Prostate gland (tissue), 2 donors: ENCODE results near the gene SUGCT.

Experiments
- POLR2A ChIP-seq: fragments of 450-650 bp; IDR thresholded peaks from one replicate; pipeline ENCODE4 v1.6.1; 2016; ENCODE audit warnings: antibody characterized with exemption, mild to moderate bottlenecking
- POLR2AphosphoS5 ChIP-seq: sonication (generic); formaldehyde crosslinking; IDR thresholded peaks from one replicate; pipeline ENCODE4 v1.6.1; 2017; ENCODE audit warnings: antibody characterized with exemption
- TF ChIP-seq, protein P1 (sequence below), 4 experiments: fragments of 200-600 bp in 2 of 4; fragments of 450-650 bp in 2 of 4; sonication (generic) in 2 of 4; IDR thresholded peaks; 1 replicate in 3 of 4; 2 replicates in 1 of 4; pipeline ENCODE4 v1.5.1; 2016 to 2019; ENCODE audit warnings: antibody characterized with exemption in 4 of 4, mild to moderate bottlenecking in 2 of 4, moderate library complexity in 2 of 4

DNA sequence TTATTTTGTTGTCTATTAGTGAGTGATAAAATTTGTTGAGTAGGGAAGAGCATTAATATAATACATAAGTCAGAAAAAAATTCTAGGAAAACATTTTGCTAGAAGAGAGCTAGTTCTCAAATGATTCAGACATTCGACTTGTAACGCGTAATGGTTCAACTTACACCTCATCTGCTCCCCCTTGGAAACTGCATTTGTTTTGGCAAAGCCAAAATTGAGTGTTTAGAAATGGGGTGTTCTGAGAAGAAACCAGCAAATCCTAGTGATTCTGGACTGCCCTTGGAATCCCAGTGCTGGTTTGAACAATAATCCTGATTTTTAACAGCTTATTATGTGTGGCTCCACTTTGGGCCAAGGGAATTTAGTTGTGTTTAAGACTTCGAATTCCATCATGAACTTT is 475.7 kb downstream of the SUGCT start:
- TF ChIP-seq, protein P1, sequence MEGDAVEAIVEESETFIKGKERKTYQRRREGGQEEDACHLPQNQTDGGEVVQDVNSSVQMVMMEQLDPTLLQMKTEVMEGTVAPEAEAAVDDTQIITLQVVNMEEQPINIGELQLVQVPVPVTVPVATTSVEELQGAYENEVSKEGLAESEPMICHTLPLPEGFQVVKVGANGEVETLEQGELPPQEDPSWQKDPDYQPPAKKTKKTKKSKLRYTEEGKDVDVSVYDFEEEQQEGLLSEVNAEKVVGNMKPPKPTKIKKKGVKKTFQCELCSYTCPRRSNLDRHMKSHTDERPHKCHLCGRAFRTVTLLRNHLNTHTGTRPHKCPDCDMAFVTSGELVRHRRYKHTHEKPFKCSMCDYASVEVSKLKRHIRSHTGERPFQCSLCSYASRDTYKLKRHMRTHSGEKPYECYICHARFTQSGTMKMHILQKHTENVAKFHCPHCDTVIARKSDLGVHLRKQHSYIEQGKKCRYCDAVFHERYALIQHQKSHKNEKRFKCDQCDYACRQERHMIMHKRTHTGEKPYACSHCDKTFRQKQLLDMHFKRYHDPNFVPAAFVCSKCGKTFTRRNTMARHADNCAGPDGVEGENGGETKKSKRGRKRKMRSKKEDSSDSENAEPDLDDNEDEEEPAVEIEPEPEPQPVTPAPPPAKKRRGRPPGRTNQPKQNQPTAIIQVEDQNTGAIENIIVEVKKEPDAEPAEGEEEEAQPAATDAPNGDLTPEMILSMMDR (IDR thresholded peaks at IDR 0.05) = no peak
- TF ChIP-seq POLR2A (no peak), POLR2AphosphoS5 (no peak)
